Amygdala (tissue), 56 donors: Measurements from ENCODE around the gene MTHFD1L.

ENCODE experiments used
- DNase-seq, 56 donors: peaks; one replicate each; lab custom pipeline; 2025; lab: John Stamatoyannopoulos, UW

The MTHFD1L gene

GRCh38 chr6:151139524-151139923 lies 274.0 kb downstream of the MTHFD1L start:
- DNase-seq, result no peak

- no peak for DNase-seq
Observed at GRCh38 chr6:151140767-151141166, 275.3 kb downstream of the MTHFD1L start.

GRCh38 chr6:151141685-151142084 lies 276.2 kb downstream of the MTHFD1L start:
- no peak for DNase-seq

GRCh38 chr6:151142676-151143075 lies 277.2 kb downstream of the MTHFD1L start:
- DNase-seq, result no peak

- DNase-seq, result no peak
Observed at GRCh38 chr6:151143337-151143736, 277.8 kb downstream of the MTHFD1L start.

GRCh38 chr6:151143806-151144205 lies 278.3 kb downstream of the MTHFD1L start:
- no peak for DNase-seq

GRCh38 chr6:151147118-151147832 lies 281.8 kb downstream of the MTHFD1L start:
- no peak for DNase-seq

GRCh38 chr6:151148111-151148510 lies 282.6 kb downstream of the MTHFD1L start:
- no peak for DNase-seq

- DNase-seq, result no peak
Observed at GRCh38 chr6:151149793-151150192, 284.3 kb downstream of the MTHFD1L start.
